ENCODE results near the gene ATR. TPM values are rescaled to one million over a fixed set of nuclear protein-coding genes. Genes with fewer than 3 reads are reported as not detected.

ATR gene
- polyA plus RNA-seq, 4 donors: 3.5 to 15.0 (median 7.4) TPM

Other genes with a start within 250 kb of the ATR start
- 10 to 100 TPM in 2 of 4 donors, 1 to 10 TPM in 2; 4.8 to 34.4 (median 9.1) TPM for gene XRN1, start 130.7 kb downstream of the ATR start, polyA plus RNA-seq
- 100 to 1,000 TPM in 2 of 4 donors, 10 to 100 TPM in 2; 34.9 to 298 (median 171) TPM for gene PLS1, start 17.7 kb upstream of the ATR start, polyA plus RNA-seq
- gene TRPC1, start 145.3 kb upstream of the ATR start, polyA plus RNA-seq: 1 to 10 TPM in 2 of 4 donors, under 1 TPM in 2; 0.22 to 4.1 (median 1.1) TPM

All from small intestine (tissue), 4 donors.